ENCODE results near the gene VIT. TPM values are rescaled to one million over a fixed set of nuclear protein-coding genes. Genes with fewer than 3 reads are reported as not detected.

VIT gene
- total RNA-seq, 1 donor from 2014 or later = not detected

GRCh38 chr2:36671731-36672130, 24.8 kb upstream of the VIT start:
- Mint-ChIP-seq H3K4me3 (no peak overlapping the region), H3K27me3 (peaks cover 9% of the 10 kb centered on the region), H3K9me3 (no peaks in the 10 kb centered on the region), H3K27ac (no peak overlapping the region), H3K36me3 (ENCODE audit: low read depth) (no peaks in the 10 kb centered on the region), H3K4me1 (no peaks in the 10 kb centered on the region)
- intact Hi-C loops (cut with micrococcal nuclease) = no loop called here
- no peak for TF ChIP-seq CTCF (IDR thresholded peaks at IDR 0.05)
- CTCF ChIA-PET = no interaction called here
- POLR2A ChIA-PET = no interaction called here
- DNase-seq = no peak
- ATAC-seq (ENCODE audit: low read depth) = no peak

DNA sequence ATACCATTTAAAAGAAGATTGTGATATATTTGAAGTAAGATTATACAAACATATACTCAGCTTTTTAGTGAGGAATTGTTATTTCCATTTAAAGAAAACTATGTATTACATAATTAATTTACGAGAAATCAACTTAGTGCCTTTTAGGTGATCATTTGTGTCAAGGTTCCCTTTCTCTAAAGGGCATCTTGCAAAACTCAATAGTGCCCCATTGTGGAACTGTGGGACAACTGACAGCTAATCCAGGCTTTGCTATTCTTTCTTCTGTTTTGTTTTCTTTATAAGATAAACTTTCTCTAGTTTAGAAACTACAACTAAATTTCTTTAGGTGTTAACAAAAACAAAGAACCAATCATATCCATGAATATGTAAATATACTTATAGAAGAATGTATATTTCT, 24.3 kb upstream of the VIT start:
- H3K36me3 Mint-ChIP-seq (ENCODE audit: low read depth) = no peaks in the 10 kb centered on the region
- H3K4me3 Mint-ChIP-seq = no peak overlapping the region
- no peak for ATAC-seq (ENCODE audit: low read depth)
- H3K9me3 Mint-ChIP-seq = no peaks in the 10 kb centered on the region
- TF ChIP-seq CTCF (IDR thresholded peaks at IDR 0.05) = no peak
- POLR2A ChIA-PET = no interaction called here
- no peaks in the 10 kb centered on the region for H3K4me1 Mint-ChIP-seq
- H3K27ac Mint-ChIP-seq = no peak overlapping the region
- CTCF ChIA-PET = no interaction called here
- H3K27me3 Mint-ChIP-seq = peaks cover 12% of the 10 kb centered on the region
- DNase-seq = no peak
- intact Hi-C loops (cut with micrococcal nuclease) = no loop called here

GRCh38 chr2:36675579-36676282, 20.8 kb upstream of the VIT start:
- ATAC-seq (ENCODE audit: low read depth) (no peak), DNase-seq (no peak)
- intact Hi-C loops (cut with micrococcal nuclease) = no loop called here
- Mint-ChIP-seq H3K4me3 (no peak overlapping the region), H3K4me1 (no peaks in the 10 kb centered on the region), H3K27me3 (peaks cover 12% of the 10 kb centered on the region), H3K36me3 (ENCODE audit: low read depth) (no peaks in the 10 kb centered on the region), H3K27ac (no peak overlapping the region), H3K9me3 (peaks cover 13% of the 10 kb centered on the region)
- TF ChIP-seq CTCF (IDR thresholded peaks at IDR 0.05) = no peak
- POLR2A ChIA-PET = no interaction called here
- CTCF ChIA-PET = no interaction called here

GRCh38 chr2:36676364-36676763, 20.1 kb upstream of the VIT start:
- Mint-ChIP-seq H3K27ac (no peak overlapping the region), H3K27me3 (peaks cover 15% of the 10 kb centered on the region), H3K36me3 (ENCODE audit: low read depth) (no peaks in the 10 kb centered on the region), H3K9me3 (peaks cover 13% of the 10 kb centered on the region), H3K4me1 (no peaks in the 10 kb centered on the region), H3K4me3 (no peak overlapping the region)
- no peak for ATAC-seq (ENCODE audit: low read depth)
- ChIA-PET POLR2A (no interaction called here), CTCF (no interaction called here)
- intact Hi-C loops (cut with micrococcal nuclease) = no loop called here
- no peak for TF ChIP-seq CTCF (IDR thresholded peaks at IDR 0.05)
- no peak for DNase-seq

- Mint-ChIP-seq H3K36me3 (ENCODE audit: low read depth) (no peaks in the 10 kb centered on the region), H3K27me3 (peaks cover 17% of the 10 kb centered on the region), H3K9me3 (peaks cover 13% of the 10 kb centered on the region), H3K4me1 (no peaks in the 10 kb centered on the region), H3K27ac (no peak overlapping the region), H3K4me3 (no peak overlapping the region)
- TF ChIP-seq CTCF (IDR thresholded peaks at IDR 0.05) = no peak
- ChIA-PET CTCF (interaction anchor here (1.1 kb wide), 1 partner anchor 13 kb away, joined by 3 read pairs; no protein-coding TSS in a partner anchor), POLR2A (no interaction called here)
- intact Hi-C loops (cut with micrococcal nuclease) = no loop called here
- DNase-seq = no peak
- ATAC-seq (ENCODE audit: low read depth) = no peak
These were observed 19.1 kb upstream of the VIT start for GRCh38 chr2:36677386-36677785.
